Cardiac muscle cell (in vitro differentiated cells and primary cell): ENCODE results near the gene TXLNG. TPM values are rescaled to one million over a fixed set of nuclear protein-coding genes. Genes with fewer than 3 reads are reported as not detected.

Experiments used
- DNase-seq, 2 donors: peaks; one replicate each; pipeline versions ENCODE4 v3.0.0 to v3.0.0-alpha.2; 2010 to 2017; ENCODE audit warnings: low read depth in 1 of 2, low spot score in 1 of 2
- H3K27ac ChIP-seq: fragments of 200-600 bp; sonication (generic); 2 replicates; pipeline ENCODE4 v1.5.1; 2016
- H3K27me3 ChIP-seq: fragments of 200-600 bp; sonication (generic); 2 replicates; pipeline ENCODE4 v1.6.0; 2016; ENCODE audit warnings: control low read depth
- H3K36me3 ChIP-seq: fragments of 200-600 bp; sonication (generic); 2 replicates; pipeline ENCODE4 v1.5.1; 2016; ENCODE audit warnings: control low read depth
- H3K4me1 ChIP-seq: fragments of 200-600 bp; sonication (generic); 2 replicates; pipeline ENCODE4 v1.8.1; 2017; ENCODE audit warnings: low read depth, mild to moderate bottlenecking, mixed run types
- H3K4me3 ChIP-seq: fragments of 200-600 bp; sonication (generic); 2 replicates; pipeline ENCODE4 v1.5.1; 2016; ENCODE audit warnings: mild to moderate bottlenecking
- H3K9me3 ChIP-seq: fragments of 200-600 bp; sonication (generic); 2 replicates; pipeline ENCODE4 v1.5.1; 2017; ENCODE audit warnings: low read depth, mild to moderate bottlenecking, control low read depth
- polyA plus RNA-seq: library from polyadenylated mRNA; unstranded; fragments of >200 nt; fragmentation: Nextera tagmentation; extraction: Ambion mirVana; gene quantifications from 2 replicates; pipeline ENCODE4 v1.2.1, GENCODE V29; 2016
- total RNA-seq: library from RNA; depleted of rRNA; stranded (reverse); fragments of >200 nt; gene quantifications from 2 replicates; pipeline ENCODE4 v1.2.3, GENCODE V29; 2016
- TF ChIP-seq, protein P1 (sequence below): IDR thresholded peaks from 2 replicates; pipeline ENCODE4 v1.5.1; 2012; ENCODE audit warnings: low read depth, mild to moderate bottlenecking, low read length

Gene TXLNG
- total and polyA plus RNA-seq, 2 experiments from 2014 or later, result 12.4 to 16.8 TPM

DNA sequence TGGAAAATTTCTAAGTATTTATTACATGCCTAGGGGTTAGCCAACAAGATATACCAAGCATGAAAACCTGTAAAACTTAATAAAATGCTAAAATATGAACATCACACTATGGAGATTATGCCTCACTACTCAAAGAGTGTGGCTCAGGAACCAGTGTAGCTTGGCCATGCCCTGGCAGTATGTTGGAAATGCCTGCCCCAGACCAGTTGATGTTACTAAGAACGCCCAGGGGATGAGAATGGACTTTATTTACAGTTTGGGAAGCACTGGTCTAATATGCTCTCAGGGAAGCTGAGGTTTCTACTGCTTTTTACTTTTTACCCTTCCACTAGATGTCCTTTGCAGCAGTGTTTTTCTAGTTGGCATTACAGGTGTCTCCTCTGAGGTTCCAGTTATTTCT, 23.7 kb upstream of the TXLNG start:
- no peaks in the 10 kb centered on the region for H3K9me3 ChIP-seq

DNA sequence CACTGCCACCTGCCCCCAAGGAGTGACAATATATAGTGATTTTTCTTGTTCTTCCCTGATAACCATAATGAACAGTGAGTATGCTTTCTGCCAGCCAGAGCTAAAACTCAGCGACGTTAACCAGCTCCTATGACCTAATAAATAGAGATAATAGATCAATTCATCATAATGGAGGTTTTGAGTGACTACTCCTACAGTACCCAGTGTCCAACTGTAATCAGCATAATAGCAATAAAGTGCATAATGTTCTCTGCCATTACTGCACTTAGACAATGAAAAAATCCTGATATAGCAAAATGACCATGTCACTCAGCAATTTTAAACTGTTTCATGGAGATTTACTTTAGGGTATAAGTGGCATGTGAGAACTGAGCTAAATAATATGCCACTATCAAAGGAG, 20.7 kb upstream of the TXLNG start:
- Histone ChIP-seq H3K4me3 (no peak overlapping the region), H3K27ac (no peak overlapping the region), H3K27me3 (no peaks in the 10 kb centered on the region), H3K4me1 (peaks cover 7% of the 10 kb centered on the region), H3K9me3 (no peaks in the 10 kb centered on the region), H3K36me3 (peaks cover 3% of the 10 kb centered on the region)
- no peak for DNase-seq
- TF ChIP-seq, protein P1, sequence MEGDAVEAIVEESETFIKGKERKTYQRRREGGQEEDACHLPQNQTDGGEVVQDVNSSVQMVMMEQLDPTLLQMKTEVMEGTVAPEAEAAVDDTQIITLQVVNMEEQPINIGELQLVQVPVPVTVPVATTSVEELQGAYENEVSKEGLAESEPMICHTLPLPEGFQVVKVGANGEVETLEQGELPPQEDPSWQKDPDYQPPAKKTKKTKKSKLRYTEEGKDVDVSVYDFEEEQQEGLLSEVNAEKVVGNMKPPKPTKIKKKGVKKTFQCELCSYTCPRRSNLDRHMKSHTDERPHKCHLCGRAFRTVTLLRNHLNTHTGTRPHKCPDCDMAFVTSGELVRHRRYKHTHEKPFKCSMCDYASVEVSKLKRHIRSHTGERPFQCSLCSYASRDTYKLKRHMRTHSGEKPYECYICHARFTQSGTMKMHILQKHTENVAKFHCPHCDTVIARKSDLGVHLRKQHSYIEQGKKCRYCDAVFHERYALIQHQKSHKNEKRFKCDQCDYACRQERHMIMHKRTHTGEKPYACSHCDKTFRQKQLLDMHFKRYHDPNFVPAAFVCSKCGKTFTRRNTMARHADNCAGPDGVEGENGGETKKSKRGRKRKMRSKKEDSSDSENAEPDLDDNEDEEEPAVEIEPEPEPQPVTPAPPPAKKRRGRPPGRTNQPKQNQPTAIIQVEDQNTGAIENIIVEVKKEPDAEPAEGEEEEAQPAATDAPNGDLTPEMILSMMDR, result no peak

More for the DNA sequence above, 23.7 kb upstream of the TXLNG start:
- Histone ChIP-seq H3K4me1 (peaks cover 7% of the 10 kb centered on the region), H3K27me3 (no peaks in the 10 kb centered on the region), H3K4me3 (no peak overlapping the region), H3K27ac (no peak overlapping the region), H3K36me3 (peaks cover 17% of the 10 kb centered on the region)
- DNase-seq, result no peak
- TF ChIP-seq, protein P1, result no peak

DNA sequence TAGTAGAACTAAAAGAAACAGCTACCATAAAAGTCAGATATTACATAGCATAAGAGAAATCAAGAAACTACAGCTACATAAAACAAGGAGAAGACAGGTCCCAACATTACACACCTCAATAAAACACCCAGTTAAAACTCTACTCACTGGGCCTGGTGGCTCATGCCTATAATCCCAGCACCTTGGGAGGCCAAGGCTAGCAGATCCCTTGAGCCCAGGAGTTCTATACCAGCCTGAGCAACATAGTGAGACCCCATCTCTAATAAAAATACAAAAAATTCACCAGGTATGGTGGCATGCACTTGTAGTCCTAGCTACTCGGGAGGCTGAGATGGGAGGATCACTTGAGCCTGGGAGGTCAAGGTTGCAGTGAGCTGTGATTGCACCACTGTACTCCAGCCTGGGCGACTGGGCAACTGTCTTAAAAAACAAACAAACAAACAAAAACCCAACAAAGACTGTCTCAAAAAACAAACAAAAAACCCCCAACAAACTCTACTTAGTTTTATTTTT, 15.2 kb upstream of the TXLNG start:
- DNase-seq, result no peak
- no peaks in the 10 kb centered on the region for H3K9me3 ChIP-seq

DNA sequence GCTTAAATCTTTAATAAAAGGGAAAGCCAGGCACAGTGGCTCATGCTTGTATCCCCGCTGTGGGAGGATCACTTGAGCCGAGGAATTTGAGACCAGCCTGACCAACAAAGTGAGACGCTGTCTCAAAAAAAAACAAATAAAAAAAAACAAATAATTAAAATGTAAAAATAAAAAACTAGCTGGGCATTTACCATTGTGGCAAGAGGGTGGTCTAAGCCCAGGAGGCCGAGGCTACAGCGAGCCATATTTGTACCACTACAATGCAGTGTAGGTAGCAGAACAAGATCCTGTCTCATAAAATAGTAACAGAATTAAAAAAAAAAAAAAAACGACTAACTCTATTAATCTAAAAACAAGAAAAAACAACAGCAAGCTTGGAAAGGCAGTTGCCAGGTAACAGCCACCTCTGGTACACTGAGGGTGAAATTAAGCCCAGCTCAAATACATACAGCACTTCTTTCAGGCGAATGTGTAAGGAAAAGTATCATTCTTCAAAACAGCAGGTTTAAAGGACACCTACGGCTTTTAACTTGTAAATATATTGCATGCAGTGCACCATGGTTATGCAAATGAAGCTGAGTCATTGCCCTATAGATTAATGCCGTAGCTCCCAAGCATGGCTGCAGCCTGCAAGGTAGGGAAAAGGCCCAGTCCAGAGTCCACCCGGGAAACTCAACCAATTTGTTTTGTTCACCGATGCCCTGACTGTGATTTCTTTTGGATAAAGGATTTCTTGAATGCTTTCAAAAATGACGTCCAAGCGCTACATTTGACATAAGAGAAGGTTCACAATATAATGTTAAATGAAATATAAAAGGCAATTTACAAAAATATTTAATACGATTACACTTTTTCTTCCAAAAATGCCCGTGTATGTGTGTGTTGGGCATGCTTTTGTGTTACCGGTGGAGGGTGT, 14.5 kb upstream of the TXLNG start:
- Histone ChIP-seq H3K4me3 (no peak overlapping the region), H3K4me1 (peaks cover 4% of the 10 kb centered on the region), H3K36me3 (no peaks in the 10 kb centered on the region), H3K27ac (peak overlapping the region; percentile 89), H3K27me3 (no peaks in the 10 kb centered on the region), H3K9me3 (no peaks in the 10 kb centered on the region)
- TF ChIP-seq, protein P1, result no peak
- peak; percentile 30 to 83 for DNase-seq

More for the DNA sequence above, 15.2 kb upstream of the TXLNG start:
- Histone ChIP-seq H3K27ac (no peak overlapping the region), H3K4me3 (no peak overlapping the region), H3K4me1 (peaks cover 7% of the 10 kb centered on the region), H3K27me3 (no peaks in the 10 kb centered on the region), H3K36me3 (no peaks in the 10 kb centered on the region)
- TF ChIP-seq, protein P1, result no peak

DNA sequence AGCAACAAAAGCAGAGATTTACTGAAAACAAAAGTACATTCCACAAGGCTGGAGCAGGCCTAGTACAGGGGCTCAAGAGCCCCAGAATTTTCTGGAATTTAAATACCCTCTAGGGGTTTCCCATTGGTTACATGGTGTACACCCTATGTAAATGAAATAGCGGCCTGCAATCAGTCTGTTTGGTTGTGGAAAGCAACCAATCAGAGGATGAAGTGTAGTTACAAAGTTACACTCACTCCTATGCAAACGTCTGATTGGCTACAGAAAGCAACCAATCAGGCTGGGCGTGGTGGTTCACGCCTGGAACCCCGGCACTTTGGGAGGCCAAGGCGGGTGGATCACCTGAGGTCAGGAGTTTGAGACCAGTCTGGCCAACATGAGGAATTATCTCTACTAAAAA, 13.8 kb upstream of the TXLNG start:
- no peak for DNase-seq
- Histone ChIP-seq H3K4me3 (no peak overlapping the region), H3K36me3 (no peaks in the 10 kb centered on the region), H3K4me1 (no peaks in the 10 kb centered on the region), H3K9me3 (no peaks in the 10 kb centered on the region), H3K27ac (peak overlapping the region; percentile 89), H3K27me3 (no peaks in the 10 kb centered on the region)
- TF ChIP-seq, protein P1, result no peak
